Gastrocnemius medialis (tissue), 4 donors: ENCODE data around the gene TYSND1.

Experiments
- POLR2A ChIP-seq, 2 donors: fragments of 450-650 bp; IDR thresholded peaks; one replicate each; pipeline ENCODE4 v1.6.1; 2017; ENCODE audit warnings: antibody characterized with exemption in 2 of 2, mild to moderate bottlenecking in 2 of 2, moderate library complexity in 2 of 2
- TF ChIP-seq, protein P1 (sequence below), 5 experiments: fragments of 450-650 bp in 3 of 5; fragments of 200-600 bp in 2 of 5; sonication (generic) in 2 of 5; IDR thresholded peaks in 4 of 5; conservative IDR thresholded peaks in 1 of 5; 1 replicate in 4 of 5; 2 replicates in 1 of 5; pipeline ENCODE4 v1.5.1; 2016 to 2019; ENCODE audit warnings: antibody characterized with exemption in 5 of 5, mild to moderate bottlenecking in 3 of 5, moderate library complexity in 3 of 5

DNA sequence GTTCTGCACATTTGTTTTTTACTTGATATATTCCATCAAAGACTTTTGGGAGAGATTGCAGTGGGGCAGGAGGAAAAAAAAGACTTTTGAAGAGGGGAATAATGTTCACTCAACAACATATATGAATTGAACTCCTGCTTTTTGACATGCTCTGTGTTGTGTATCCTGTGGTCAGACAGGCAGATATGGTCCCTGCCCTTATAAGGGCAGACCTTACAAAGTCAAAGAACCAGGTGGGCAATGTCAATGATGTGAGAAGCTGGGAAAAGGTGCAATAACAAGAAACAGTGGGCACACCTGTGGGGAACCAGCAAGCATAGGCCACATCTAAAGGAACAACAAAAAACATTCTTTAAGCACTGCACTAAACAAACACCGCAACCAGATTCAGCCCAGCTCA is 22.1 kb downstream of the TYSND1 start:
- TF ChIP-seq, protein P1, sequence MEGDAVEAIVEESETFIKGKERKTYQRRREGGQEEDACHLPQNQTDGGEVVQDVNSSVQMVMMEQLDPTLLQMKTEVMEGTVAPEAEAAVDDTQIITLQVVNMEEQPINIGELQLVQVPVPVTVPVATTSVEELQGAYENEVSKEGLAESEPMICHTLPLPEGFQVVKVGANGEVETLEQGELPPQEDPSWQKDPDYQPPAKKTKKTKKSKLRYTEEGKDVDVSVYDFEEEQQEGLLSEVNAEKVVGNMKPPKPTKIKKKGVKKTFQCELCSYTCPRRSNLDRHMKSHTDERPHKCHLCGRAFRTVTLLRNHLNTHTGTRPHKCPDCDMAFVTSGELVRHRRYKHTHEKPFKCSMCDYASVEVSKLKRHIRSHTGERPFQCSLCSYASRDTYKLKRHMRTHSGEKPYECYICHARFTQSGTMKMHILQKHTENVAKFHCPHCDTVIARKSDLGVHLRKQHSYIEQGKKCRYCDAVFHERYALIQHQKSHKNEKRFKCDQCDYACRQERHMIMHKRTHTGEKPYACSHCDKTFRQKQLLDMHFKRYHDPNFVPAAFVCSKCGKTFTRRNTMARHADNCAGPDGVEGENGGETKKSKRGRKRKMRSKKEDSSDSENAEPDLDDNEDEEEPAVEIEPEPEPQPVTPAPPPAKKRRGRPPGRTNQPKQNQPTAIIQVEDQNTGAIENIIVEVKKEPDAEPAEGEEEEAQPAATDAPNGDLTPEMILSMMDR (IDR thresholded peaks at IDR 0.05 in 4 of 5, conservative IDR thresholded peaks at IDR 0.05 in 1 of 5): no peak
- no peak for TF ChIP-seq POLR2A (IDR thresholded peaks at IDR 0.05)
